ENCODE measurements around the gene RPL39L. TPM values are rescaled to one million over a fixed set of nuclear protein-coding genes. Genes with fewer than 3 reads are reported as not detected.

RPL39L gene
- total and polyA plus RNA-seq, 2 of the 4 experiments (the other 2 are of a cell fraction) = 18.1 to 34.6 TPM

GRCh38 chr3:187165144-187165543 lies 25.8 kb upstream of the RPL39L start:
- in situ Hi-C loops (cut with MboI; ENCODE audit: low sequenced_read_pairs) = loop anchor here (10.0 kb wide), 1 partner anchor 320 kb away; the partner anchor contains the start of gene ADIPOQ
- dilution Hi-C loops (cut with HindIII; ENCODE audit: low sequenced_read_pairs, unreplicated experiment) = no loop called here
- ATAC-seq (ENCODE audit: low read depth) = peak; percentile 71

More at GRCh38 chr3:187165144-187165543, 25.8 kb upstream of the RPL39L start:
- Histone ChIP-seq H2BK5ac (ENCODE audit: low read depth, low read length, poor library complexity, severe bottlenecking) (no peak overlapping the region), H3K9me3 (ENCODE audit: control insufficient read depth, insufficient read depth, low read length) (peaks cover under 1% of the 10 kb centered on the region; the same call in 1 of the 2 replicates), H3K4me2 (ENCODE audit: low read depth, low read length) (peak overlapping the region; percentile 8; the same call in 1 of the 2 replicates), H3K4me1 (ENCODE audit: control insufficient read depth, insufficient read depth, low read length) (peaks cover 2% of the 10 kb centered on the region; the same call in 1 of the 2 replicates), H2BK15ac (ENCODE audit: low read depth, low read length) (no peak overlapping the region), H3K9ac (ENCODE audit: low read depth, low read length) (no peak overlapping the region), H3K4me3 (ENCODE audit: insufficient read depth, low read depth, low read length) (no peak overlapping the region), H3K23ac (ENCODE audit: low read depth, low read length) (no peak overlapping the region), H2BK120ac (ENCODE audit: low read depth, low read length) (0 out of 2 replicates have a peak overlapping the region, but pooled peaks have one; percentile 17), H3K79me1 (ENCODE audit: low read depth in 1 of 2, low read length in 2 of 2) (no peaks in the 10 kb centered on the region), H3K27me3 (ENCODE audit: control insufficient read depth, insufficient read depth, low read length) (peaks cover 22% of the 10 kb centered on the region), H3K56ac (ENCODE audit: extremely low read depth, insufficient read depth, low read length) (no peak overlapping the region), H3K9me1 (ENCODE audit: insufficient read depth, low read length) (no peaks in the 10 kb centered on the region; the same call in 1 of the 2 replicates), H3K14ac (replicated peaks; ENCODE audit: low read depth, low read length) (no peak overlapping the region), H4K20me1 (ENCODE audit: insufficient read depth, low read length) (no peaks in the 10 kb centered on the region), H4K91ac (ENCODE audit: insufficient read depth, low read depth, low read length) (no peak overlapping the region), H3K27ac (ENCODE audit: insufficient read depth, low read length) (no peak overlapping the region), H3K36me3 (ENCODE audit: control insufficient read depth, insufficient read depth, low read length) (no peaks in the 10 kb centered on the region), H2AK9ac (replicated peaks; ENCODE audit: low read depth, low read length, poor library complexity) (no peak overlapping the region), H4K5ac (ENCODE audit: low read depth, low read length) (no peak overlapping the region), H3K4ac (ENCODE audit: low read depth, low read length) (no peak overlapping the region), H2AFZ (replicated peaks; ENCODE audit: low read length, poor library complexity) (no peak overlapping the region), H2AK5ac (ENCODE audit: low read depth, low read length) (no peak overlapping the region), H2BK20ac (ENCODE audit: low read depth, low read length) (peak overlapping the region; percentile 69), H4K8ac (ENCODE audit: low read depth in 2 of 2, low read length in 2 of 2) (no peak overlapping the region), H3K18ac (ENCODE audit: low read depth, low read length) (no peak overlapping the region)
- 0% methylated on average over 1 of the region's 3 CpGs; no CpG with 5 or more reads in 1 of the 2 experiments for WGBS, 2 experiments (ENCODE audit: extremely low coverage in 2 of 2, insufficient read length in 1 of 2)
- ChIA-PET CTCF (interaction anchor here (0.5 to 2.2 kb wide), 21 partner anchors 11 to 1051 kb away, joined by 3 to 15 read pairs (median 5); partner anchors contain the start of gene RPL39L), POLR2A (ENCODE audit: unreplicated experiment) (interaction anchor here (0.6 to 0.7 kb wide), 3 partner anchors 34 to 338 kb away, joined by 5 to 9 read pairs (median 5); no protein-coding TSS in a partner anchor)
- no TSS peak for BruUV-seq (replicated peaks)
- intact Hi-C loops (cut with micrococcal nuclease) = loop anchor here (1.0 to 5.0 kb wide), 3 partner anchors 52 to 548 kb away; no protein-coding TSS in a partner anchor
- TF ChIP-seq MXI1 (IDR thresholded peaks at IDR 0.05; ENCODE audit: borderline replicate concordance, low read depth, low read length) (no peak), NFE2L2 (IDR thresholded peaks at IDR 0.05; ENCODE audit: low read depth, low read length) (no peak), BHLHE40 (IDR thresholded peaks at IDR 0.05; ENCODE audit: low read depth, low read length) (no peak), CEBPB (IDR thresholded peaks at IDR 0.05; ENCODE audit: low read depth, low read length) (no peak), RAD21 (IDR thresholded peaks at IDR 0.05; ENCODE audit: low read length) (peak; percentile 61), CHD1 (IDR thresholded peaks at IDR 0.05; ENCODE audit: low read depth, low read length) (no peak), RCOR1 (IDR thresholded peaks at IDR 0.05; ENCODE audit: insufficient replicate concordance, low read length) (no peak), POLR2A (IDR thresholded peaks at IDR 0.05; ENCODE audit: low read depth, low read length) (no peak), RFX5 (IDR thresholded peaks at IDR 0.05; ENCODE audit: low read depth, low read length) (no peak), FOS (IDR thresholded peaks at IDR 0.05; ENCODE audit: low read depth, low read length) (no peak), SMC3 (IDR thresholded peaks at IDR 0.05; ENCODE audit: low read depth, low read length) (peak; percentile 64), MAFK (IDR thresholded peaks at IDR 0.05; ENCODE audit: low read depth, low read length) (no peak)
- TF ChIP-seq, protein P1, sequence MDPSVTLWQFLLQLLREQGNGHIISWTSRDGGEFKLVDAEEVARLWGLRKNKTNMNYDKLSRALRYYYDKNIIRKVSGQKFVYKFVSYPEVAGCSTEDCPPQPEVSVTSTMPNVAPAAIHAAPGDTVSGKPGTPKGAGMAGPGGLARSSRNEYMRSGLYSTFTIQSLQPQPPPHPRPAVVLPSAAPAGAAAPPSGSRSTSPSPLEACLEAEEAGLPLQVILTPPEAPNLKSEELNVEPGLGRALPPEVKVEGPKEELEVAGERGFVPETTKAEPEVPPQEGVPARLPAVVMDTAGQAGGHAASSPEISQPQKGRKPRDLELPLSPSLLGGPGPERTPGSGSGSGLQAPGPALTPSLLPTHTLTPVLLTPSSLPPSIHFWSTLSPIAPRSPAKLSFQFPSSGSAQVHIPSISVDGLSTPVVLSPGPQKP (IDR thresholded peaks at IDR 0.05; ENCODE audit: borderline replicate concordance, low read depth, low read length) = no peak
- TF ChIP-seq, protein P2, sequence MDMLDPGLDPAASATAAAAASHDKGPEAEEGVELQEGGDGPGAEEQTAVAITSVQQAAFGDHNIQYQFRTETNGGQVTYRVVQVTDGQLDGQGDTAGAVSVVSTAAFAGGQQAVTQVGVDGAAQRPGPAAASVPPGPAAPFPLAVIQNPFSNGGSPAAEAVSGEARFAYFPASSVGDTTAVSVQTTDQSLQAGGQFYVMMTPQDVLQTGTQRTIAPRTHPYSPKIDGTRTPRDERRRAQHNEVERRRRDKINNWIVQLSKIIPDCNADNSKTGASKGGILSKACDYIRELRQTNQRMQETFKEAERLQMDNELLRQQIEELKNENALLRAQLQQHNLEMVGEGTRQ (IDR thresholded peaks at IDR 0.05; ENCODE audit: low read depth, low read length) = no peak
- TF ChIP-seq, protein P3, sequence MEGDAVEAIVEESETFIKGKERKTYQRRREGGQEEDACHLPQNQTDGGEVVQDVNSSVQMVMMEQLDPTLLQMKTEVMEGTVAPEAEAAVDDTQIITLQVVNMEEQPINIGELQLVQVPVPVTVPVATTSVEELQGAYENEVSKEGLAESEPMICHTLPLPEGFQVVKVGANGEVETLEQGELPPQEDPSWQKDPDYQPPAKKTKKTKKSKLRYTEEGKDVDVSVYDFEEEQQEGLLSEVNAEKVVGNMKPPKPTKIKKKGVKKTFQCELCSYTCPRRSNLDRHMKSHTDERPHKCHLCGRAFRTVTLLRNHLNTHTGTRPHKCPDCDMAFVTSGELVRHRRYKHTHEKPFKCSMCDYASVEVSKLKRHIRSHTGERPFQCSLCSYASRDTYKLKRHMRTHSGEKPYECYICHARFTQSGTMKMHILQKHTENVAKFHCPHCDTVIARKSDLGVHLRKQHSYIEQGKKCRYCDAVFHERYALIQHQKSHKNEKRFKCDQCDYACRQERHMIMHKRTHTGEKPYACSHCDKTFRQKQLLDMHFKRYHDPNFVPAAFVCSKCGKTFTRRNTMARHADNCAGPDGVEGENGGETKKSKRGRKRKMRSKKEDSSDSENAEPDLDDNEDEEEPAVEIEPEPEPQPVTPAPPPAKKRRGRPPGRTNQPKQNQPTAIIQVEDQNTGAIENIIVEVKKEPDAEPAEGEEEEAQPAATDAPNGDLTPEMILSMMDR (conservative IDR thresholded peaks at IDR 0.05; ENCODE audit: low read depth, low read length) = peak; percentile 69
- DNase-seq = peak; percentile 55

Measured in IMR-90 (cell line).